Keratinocyte (primary cell): ENCODE measurements around the gene RSPH10B.
"Not testable (repeated sequence)": the region's sequence is repeated elsewhere in the genome, so short reads cannot be mapped to it uniquely, and the experiment has no call there.

ENCODE experiments used
- CTCF ChIP-seq, 3 experiments: IDR thresholded peaks in 1 of 3; conservative IDR thresholded peaks in 1 of 3; optimal IDR thresholded peaks in 1 of 3; 2 replicates in 2 of 3; 3 replicates in 1 of 3; pipeline versions ENCODE3 to v1.5.1; 2011; ENCODE audit warnings: low read length in 3 of 3, mild to moderate bottlenecking in 3 of 3, moderate library complexity in 2 of 3, control low read depth in 1 of 3, inconsistent platforms in 1 of 3; ENCODE audit not compliant: insufficient read depth in 2 of 3; ENCODE audit errors: extremely low read depth in 1 of 3
- EZH2 ChIP-seq: IDR thresholded peaks from one replicate; pipeline ENCODE4 v1.6.1; 2012; ENCODE audit warnings: inconsistent platforms, mild to moderate bottlenecking, low read length, moderate library complexity

DNA sequence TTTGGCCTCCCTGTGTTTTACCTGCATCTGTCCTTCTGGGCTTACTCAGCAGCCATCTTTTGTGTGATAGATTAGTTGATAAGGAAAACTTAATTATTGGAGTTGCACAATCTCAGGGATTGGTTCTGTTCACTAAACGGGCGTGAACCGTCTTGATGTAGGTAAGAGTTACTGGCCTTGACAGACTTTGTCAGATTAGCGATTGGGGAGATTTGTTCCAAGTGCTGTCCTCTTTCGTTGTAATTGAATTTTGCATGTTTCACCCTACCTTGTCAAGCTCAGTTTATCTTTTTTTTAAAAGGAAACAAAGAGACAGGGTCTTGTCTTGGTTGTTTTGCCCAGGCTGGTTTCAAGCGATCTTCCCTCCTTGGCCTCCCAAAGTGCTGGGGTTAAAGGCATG lies 67.5 kb downstream of the RSPH10B start:
- TF ChIP-seq CTCF (optimal IDR thresholded peaks at IDR 0.05 in 1 of 3, IDR thresholded peaks at IDR 0.05 in 1 of 3, conservative IDR thresholded peaks at IDR 0.05 in 1 of 3; ENCODE audit: extremely low read depth in 1 of 3, insufficient read depth in 2 of 3, low read length in 3 of 3); EZH2: not testable (repeated sequence)
